Measurements from ENCODE around the gene CSNK1G3. TPM values are rescaled to one million over a fixed set of nuclear protein-coding genes. Genes with fewer than 3 reads are reported as not detected.

The CSNK1G3 gene
- total RNA-seq, 1 experiment from 2014 or later: 40.8 TPM

DNA sequence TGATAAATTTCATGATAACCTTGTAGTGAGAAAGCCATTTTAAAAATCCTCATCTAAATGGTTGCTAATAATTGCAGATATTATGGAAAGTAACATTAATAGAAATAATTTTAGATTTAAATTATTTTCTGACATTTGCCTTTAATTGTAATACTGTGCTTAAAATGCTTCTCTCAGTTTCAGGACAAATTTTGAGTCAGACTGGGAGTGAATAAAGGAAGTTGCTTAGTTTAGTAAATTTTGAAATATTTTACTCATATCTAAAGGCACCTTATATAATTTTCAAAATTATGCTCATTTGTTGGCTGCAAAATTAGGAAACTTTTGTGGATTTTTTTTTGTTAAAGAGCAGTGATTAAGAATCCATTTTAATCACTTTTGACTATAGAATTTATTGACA, 93.8 kb downstream of the CSNK1G3 start:
- intact Hi-C loops (cut with micrococcal nuclease; ENCODE audit: unreplicated experiment): no loop called here
- no peak overlapping the region for H3K4me3 ChIP-seq (ENCODE audit: low read depth in 2 of 2, low read length in 2 of 2)
- H3K36me3 ChIP-seq (ENCODE audit: control insufficient read depth, insufficient read depth, low read length): peaks cover 3% of the 10 kb centered on the region
- H3K4me1 ChIP-seq (ENCODE audit: control insufficient read depth, insufficient read depth, low read length): no peaks in the 10 kb centered on the region
- no peak for TF ChIP-seq POLR2AphosphoS5 (IDR thresholded peaks at IDR 0.05; ENCODE audit: low read depth, low read length)
- no peak for TF ChIP-seq TCF7L2 (IDR thresholded peaks at IDR 0.05; ENCODE audit: low read depth, low read length)
- no peak for TF ChIP-seq SIN3A (IDR thresholded peaks at IDR 0.05; ENCODE audit: borderline replicate concordance, insufficient read depth, low read depth, low read length)
- TF ChIP-seq, protein P1, sequence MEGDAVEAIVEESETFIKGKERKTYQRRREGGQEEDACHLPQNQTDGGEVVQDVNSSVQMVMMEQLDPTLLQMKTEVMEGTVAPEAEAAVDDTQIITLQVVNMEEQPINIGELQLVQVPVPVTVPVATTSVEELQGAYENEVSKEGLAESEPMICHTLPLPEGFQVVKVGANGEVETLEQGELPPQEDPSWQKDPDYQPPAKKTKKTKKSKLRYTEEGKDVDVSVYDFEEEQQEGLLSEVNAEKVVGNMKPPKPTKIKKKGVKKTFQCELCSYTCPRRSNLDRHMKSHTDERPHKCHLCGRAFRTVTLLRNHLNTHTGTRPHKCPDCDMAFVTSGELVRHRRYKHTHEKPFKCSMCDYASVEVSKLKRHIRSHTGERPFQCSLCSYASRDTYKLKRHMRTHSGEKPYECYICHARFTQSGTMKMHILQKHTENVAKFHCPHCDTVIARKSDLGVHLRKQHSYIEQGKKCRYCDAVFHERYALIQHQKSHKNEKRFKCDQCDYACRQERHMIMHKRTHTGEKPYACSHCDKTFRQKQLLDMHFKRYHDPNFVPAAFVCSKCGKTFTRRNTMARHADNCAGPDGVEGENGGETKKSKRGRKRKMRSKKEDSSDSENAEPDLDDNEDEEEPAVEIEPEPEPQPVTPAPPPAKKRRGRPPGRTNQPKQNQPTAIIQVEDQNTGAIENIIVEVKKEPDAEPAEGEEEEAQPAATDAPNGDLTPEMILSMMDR (IDR thresholded peaks at IDR 0.05): no peak
- TF ChIP-seq, protein P2, sequence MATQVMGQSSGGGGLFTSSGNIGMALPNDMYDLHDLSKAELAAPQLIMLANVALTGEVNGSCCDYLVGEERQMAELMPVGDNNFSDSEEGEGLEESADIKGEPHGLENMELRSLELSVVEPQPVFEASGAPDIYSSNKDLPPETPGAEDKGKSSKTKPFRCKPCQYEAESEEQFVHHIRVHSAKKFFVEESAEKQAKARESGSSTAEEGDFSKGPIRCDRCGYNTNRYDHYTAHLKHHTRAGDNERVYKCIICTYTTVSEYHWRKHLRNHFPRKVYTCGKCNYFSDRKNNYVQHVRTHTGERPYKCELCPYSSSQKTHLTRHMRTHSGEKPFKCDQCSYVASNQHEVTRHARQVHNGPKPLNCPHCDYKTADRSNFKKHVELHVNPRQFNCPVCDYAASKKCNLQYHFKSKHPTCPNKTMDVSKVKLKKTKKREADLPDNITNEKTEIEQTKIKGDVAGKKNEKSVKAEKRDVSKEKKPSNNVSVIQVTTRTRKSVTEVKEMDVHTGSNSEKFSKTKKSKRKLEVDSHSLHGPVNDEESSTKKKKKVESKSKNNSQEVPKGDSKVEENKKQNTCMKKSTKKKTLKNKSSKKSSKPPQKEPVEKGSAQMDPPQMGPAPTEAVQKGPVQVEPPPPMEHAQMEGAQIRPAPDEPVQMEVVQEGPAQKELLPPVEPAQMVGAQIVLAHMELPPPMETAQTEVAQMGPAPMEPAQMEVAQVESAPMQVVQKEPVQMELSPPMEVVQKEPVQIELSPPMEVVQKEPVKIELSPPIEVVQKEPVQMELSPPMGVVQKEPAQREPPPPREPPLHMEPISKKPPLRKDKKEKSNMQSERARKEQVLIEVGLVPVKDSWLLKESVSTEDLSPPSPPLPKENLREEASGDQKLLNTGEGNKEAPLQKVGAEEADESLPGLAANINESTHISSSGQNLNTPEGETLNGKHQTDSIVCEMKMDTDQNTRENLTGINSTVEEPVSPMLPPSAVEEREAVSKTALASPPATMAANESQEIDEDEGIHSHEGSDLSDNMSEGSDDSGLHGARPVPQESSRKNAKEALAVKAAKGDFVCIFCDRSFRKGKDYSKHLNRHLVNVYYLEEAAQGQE (IDR thresholded peaks at IDR 0.05; ENCODE audit: insufficient read depth in 1 of 2, low read depth in 2 of 2, low read length in 1 of 2): no peak
- ChIA-PET POLR2A (no interaction called here), CTCF (no interaction called here)
- in situ Hi-C loops (cut with HindIII; ENCODE audit: low pct_unique_long_range_greater_than_20kb, low sequenced_read_pairs): no loop called here
- H3K27ac ChIP-seq (ENCODE audit: low read length): no peak overlapping the region
- no TSS peak for BruUV-seq (replicated peaks)
- no peaks in the 10 kb centered on the region for H3K9me3 ChIP-seq (ENCODE audit: control insufficient read depth, insufficient read depth, low read depth, low read length)
- H3K27me3 ChIP-seq (ENCODE audit: control insufficient read depth, insufficient read depth, low read length): no peaks in the 10 kb centered on the region
- no peak for DNase-seq (ENCODE audit: low read depth, low spot score)
- no peak for ATAC-seq

DNA sequence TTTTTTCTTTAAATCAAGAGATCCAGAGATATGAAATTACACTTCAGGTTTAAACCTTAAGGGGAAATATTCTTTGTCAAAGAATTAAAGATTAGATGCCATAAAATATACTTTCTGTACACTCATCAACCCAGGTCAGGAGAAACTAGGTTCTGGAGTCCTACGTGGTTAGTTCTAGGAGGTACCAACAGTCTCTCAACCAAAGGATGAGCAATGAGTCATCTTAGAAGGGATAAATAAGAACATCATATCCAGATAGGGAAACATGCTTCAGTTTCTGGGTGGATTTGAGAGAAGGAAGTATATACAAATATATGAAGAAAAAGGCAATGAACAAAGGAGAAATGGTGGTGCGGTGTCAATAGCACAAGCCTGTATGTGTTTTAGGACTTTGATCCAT, 98.2 kb downstream of the CSNK1G3 start:
- H3K4me1 ChIP-seq (ENCODE audit: control insufficient read depth, insufficient read depth, low read length): no peaks in the 10 kb centered on the region
- intact Hi-C loops (cut with micrococcal nuclease; ENCODE audit: unreplicated experiment): loop anchor here (10.0 kb wide), 1 partner anchor 185 kb away; the partner anchor contains the start of gene CEP120
- no peak overlapping the region for H3K27ac ChIP-seq (ENCODE audit: low read length)
- ATAC-seq (no peak), DNase-seq (ENCODE audit: low read depth, low spot score) (no peak)
- H3K9me3 ChIP-seq (ENCODE audit: control insufficient read depth, insufficient read depth, low read depth, low read length): no peaks in the 10 kb centered on the region
- no peaks in the 10 kb centered on the region for H3K27me3 ChIP-seq (ENCODE audit: control insufficient read depth, insufficient read depth, low read length)
- no peak overlapping the region for H3K4me3 ChIP-seq (ENCODE audit: low read depth in 2 of 2, low read length in 2 of 2)
- POLR2A ChIA-PET: no interaction called here
- TF ChIP-seq, protein P2 (IDR thresholded peaks at IDR 0.05; ENCODE audit: insufficient read depth in 1 of 2, low read depth in 2 of 2, low read length in 1 of 2): no peak
- TF ChIP-seq SIN3A (IDR thresholded peaks at IDR 0.05; ENCODE audit: borderline replicate concordance, insufficient read depth, low read depth, low read length): no peak
- no peak for TF ChIP-seq TCF7L2 (IDR thresholded peaks at IDR 0.05; ENCODE audit: low read depth, low read length)
- no peak for TF ChIP-seq POLR2AphosphoS5 (IDR thresholded peaks at IDR 0.05; ENCODE audit: low read depth, low read length)
- TF ChIP-seq, protein P1 (IDR thresholded peaks at IDR 0.05): no peak
- CTCF ChIA-PET: interaction anchor here (1.9 kb wide), 1 partner anchor 187 kb away, joined by 9 read pairs; the partner anchor contains the start of gene CEP120
- in situ Hi-C loops (cut with HindIII; ENCODE audit: low pct_unique_long_range_greater_than_20kb, low sequenced_read_pairs): no loop called here
- no TSS peak for BruUV-seq (replicated peaks)
- H3K36me3 ChIP-seq (ENCODE audit: control insufficient read depth, insufficient read depth, low read length): peaks cover 6% of the 10 kb centered on the region

All from Panc1 (cell line).